Loucy (cell line): ENCODE results near the gene MMP11.

Experiments used
- CTCF ChIP-seq: fragments of 200-600 bp; sonication (generic); conservative IDR thresholded peaks from 2 replicates; pipeline ENCODE4 v1.5.1; 2014; ENCODE audit warnings: mild to moderate bottlenecking, antibody characterized with exemption, low read length
- EZH2phosphoT487 ChIP-seq: fragments of 200-600 bp; IDR thresholded peaks from 2 replicates; pipeline ENCODE4 v1.6.1; 2018; ENCODE audit warnings: antibody characterized with exemption, mild to moderate bottlenecking, moderate library complexity, borderline replicate concordance

- TF ChIP-seq CTCF, result no peak
- no peak for TF ChIP-seq EZH2phosphoT487
Observed at GRCh38 chr22:23823331-23823791, 50.7 kb downstream of the MMP11 start.
